ENCODE results near the gene PLEKHG4B.
"Not testable (repeated sequence)": the region's sequence is repeated elsewhere in the genome, so short reads cannot be mapped to it uniquely, and the experiment has no call there.

The PLEKHG4B gene

DNA sequence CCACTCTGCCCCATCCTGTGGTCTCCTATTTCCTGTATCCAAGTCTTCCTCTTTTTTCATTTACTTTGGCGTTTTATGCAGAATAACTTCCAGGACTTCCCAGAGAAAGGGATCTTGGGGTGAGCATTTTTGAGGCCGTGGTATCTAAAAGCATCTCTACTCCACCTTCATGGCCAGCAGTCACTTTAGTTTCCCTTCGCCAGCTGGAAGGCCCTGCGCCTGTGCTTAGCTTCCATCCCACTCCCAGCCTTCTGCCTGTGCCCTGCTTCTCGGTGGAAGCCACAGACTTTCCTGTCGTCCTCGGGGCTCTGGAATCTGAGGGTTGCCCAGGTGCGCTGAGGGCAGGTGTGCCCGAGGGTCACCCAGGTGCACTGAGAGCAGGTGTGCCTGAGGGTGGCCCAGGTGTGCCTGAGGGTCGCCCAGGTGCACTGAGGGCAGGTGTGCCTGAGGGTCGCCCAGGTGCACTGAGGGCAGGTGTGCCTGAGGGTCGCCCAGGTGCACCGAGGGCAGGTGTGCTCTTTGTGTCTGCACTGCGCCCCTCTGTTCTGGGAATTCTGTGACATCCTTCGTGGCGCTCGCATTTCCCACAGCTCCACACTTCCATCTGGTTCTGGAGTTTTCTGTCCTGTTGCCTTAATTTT is 67.0 kb downstream of the PLEKHG4B start:
- no peak for DNase-seq

- DNase-seq: no peak
These were observed 67.6 kb downstream of the PLEKHG4B start for GRCh38 chr5:159448-160172.

- DNase-seq: no peak
These were observed 68.2 kb downstream of the PLEKHG4B start for GRCh38 chr5:160173-160510.

GRCh38 chr5:160921-161802 is 69.2 kb downstream of the PLEKHG4B start:
- DNase-seq: no peak

- no peak for DNase-seq
These were observed 69.8 kb downstream of the PLEKHG4B start for GRCh38 chr5:161803-162110.

- no peak for DNase-seq
These were observed 70.2 kb downstream of the PLEKHG4B start for GRCh38 chr5:162190-162564.

DNA sequence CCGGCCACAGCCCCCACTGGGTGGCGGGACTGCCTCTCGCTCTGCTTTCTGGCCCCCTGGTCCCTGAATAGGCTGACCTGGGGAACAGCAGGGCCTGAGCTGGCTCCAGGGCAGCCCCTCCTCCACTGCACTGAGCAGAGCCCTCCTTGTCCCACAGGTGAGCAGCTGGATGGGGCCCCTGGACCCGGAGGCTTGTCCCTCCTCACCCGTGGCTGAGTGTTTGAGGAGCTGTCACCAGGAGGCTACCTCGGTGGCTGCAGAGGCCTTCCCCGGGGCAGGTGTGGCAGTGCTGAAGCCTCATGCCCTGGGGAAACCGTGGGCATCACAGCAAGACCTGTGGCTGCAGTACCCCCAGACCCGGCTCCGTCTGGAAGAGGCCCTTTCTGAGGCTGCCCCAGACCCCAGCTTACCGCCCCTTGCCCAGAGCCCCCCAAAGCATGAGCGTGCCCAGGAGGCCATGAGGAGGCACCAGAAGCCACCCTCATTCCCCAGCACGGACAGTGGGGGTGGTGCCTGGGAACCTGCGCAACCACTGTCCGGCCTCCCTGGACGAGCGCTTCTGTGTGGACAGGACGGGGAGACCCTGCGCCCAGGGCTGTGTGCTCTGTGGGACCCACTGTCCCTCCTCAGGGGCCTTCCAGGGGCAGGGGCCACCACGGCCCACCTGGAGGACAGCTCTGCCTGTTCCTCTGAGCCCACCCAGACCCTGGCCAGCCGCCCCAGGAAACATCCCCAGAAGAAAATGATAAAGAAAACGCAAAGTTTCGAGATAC is 70.8 kb downstream of the PLEKHG4B start:
- DNase-seq: no peak

DNA sequence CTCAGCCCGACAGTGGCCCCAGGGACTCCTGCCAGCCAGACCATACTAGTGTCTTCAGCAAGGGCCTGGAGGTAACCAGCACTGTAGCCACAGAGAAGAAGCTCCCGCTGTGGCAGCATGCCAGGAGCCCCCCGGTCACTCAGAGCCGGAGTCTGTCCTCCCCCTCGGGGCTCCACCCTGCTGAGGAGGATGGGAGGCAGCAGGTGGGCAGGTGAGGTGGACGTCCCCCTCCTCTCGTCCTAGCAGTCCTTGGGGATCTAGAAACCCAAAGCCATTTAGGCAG is 71.3 kb downstream of the PLEKHG4B start:
- no peak for DNase-seq

DNA sequence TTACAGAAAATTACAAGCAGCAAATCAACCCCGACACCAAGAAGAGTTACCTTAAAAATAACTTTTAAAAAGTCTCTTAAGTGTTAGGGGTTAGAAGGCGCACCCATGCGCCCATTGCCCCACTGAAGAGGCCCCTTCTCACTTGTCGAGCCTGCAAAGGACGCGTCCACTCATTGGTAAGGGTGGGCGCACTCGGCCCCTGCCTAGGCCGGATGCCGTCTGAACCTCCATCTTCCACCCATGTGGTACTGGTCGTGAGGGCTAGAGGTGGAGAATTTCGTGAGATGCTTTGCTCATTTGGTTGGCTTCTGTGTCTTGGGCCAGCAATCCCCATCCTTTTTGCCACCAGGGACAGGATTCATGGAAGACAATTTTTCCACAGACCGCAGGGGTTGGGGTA is 71.9 kb downstream of the PLEKHG4B start:
- no peak for DNase-seq

- no peak for DNase-seq
These were observed 72.3 kb downstream of the PLEKHG4B start for GRCh38 chr5:164244-164643.

DNA sequence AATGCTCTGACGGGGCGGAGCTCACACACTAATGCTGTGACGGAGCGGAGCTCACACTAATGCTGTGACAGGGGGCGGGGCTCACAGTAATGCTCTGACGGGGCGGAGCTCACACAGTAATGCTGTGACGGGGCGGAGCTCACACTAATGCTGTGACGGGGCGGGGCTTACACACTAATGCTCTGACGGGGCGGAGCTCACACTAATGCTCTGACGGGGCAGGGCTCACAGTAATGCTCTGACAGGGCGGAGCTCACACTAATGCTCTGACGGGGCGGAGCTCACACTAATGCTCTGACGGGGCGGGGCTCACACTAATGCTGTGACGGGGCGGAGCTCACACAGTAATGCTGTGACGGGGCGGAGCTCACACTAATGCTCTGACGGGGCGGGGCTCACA is 72.8 kb downstream of the PLEKHG4B start:
- DNase-seq: not testable (repeated sequence)

- DNase-seq: no peak
These were observed 74.7 kb downstream of the PLEKHG4B start for GRCh38 chr5:166441-167372.

GRCh38 chr5:167511-167910 is 75.5 kb downstream of the PLEKHG4B start:
- DNase-seq: no peak

DNA sequence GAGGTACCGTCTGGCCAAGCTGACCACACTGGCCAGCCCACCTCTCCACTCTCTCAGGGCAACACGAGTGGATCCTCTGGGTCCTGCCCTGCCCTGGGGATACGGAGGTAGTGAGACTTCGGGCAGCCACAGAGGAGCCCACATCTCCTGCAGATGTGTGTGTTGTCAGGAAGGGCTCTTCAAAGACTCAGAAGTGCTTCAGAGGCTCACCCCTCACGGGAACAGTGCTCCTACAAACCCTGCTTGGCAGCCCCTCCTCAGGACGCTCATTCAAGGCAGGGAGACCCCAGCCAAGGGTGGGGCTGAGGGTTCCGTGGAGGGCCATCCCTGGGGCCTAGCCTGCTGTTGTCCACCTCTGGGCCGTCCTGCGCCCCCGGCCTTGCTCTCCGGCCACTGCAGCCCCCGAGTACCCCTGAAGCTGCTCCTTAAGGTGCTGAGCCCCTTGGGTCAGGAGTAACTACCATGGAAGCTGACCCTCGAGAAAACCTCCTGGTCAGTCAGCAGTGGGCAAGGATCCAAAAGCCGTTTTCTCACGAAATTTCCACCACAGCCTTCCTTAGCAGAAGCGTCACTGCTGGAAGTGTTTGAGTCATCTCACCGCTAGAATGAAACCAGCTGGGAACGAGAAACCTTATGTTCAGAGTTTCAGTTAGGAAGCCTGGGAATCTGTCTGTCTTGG is 76.2 kb downstream of the PLEKHG4B start:
- DNase-seq: no peak

DNA sequence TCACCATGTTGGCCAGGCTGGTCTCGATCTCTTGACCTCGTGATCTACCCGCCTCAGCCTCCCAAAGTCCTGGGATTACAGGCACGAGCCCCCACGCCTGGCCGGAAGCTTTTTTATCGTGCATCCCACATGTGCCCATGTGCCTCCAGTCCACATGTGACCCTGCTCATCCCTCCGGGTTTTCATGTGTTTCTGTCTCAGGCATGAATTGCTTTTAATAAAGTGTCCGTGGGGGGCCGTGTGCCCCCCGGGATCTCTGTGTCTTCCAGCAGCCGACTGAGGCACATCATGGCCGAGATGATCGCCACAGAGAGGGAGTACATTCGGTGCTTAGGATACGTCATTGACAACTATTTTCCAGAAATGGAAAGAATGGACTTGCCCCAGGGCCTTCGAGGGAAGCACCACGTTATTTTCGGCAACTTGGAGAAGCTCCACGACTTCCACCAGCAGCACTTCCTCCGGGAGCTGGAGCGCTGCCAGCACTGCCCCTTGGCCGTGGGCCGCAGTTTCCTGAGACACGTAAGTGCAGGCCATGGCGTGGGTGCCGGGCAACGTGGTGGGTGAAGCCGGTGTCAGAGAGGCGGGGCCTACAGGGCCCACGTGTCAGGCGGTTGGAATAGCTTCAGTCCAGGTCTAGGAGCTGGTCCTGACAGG is 77.2 kb downstream of the PLEKHG4B start:
- DNase-seq: no peak

DNA sequence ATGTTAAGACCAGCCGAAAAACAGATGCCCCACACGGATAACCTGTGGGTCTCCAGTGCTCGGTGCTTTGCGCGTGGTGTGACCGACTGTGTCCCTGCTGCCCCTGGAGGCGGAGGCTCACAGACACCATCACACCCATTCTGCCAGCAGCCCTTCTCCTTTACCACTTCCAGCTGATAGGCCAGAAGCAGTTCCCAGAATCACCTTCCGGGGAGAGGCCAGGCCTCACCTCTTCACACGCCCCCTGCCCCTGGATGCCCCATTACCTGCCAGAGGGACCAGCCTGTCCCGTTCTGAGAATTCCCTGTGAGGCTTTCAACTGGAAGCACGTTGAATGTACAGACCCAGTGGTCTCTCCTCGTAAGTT is 77.7 kb downstream of the PLEKHG4B start:
- DNase-seq: no peak

GRCh38 chr5:170971-171800 is 79.2 kb downstream of the PLEKHG4B start:
- no peak for DNase-seq

DNA sequence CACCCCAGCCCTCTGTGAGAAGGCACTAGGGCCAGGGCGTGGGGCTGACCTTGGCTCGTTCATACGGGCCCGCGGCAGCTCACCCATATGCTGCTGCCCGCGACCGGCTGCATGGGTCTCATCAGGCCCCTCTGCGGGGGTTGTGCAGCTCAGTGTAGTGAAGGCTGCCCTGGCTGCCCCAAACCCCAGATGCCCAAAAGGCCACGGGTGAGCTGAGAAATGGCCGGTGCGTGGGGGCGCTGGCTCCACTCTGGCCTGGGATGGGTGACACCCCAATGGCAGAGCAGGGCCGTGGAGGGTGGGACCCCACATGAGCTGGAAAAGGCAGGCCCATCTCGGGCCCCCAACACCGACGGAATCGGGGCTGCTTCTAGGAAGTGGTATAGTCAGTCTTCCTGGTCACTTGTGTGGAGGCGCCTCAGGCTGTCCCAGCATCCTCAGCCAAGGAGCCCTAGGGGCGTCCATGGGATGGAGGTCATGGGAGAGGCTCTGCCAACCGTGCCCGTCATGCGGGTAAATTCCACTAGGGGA is 79.9 kb downstream of the PLEKHG4B start:
- DNase-seq: no peak

DNA sequence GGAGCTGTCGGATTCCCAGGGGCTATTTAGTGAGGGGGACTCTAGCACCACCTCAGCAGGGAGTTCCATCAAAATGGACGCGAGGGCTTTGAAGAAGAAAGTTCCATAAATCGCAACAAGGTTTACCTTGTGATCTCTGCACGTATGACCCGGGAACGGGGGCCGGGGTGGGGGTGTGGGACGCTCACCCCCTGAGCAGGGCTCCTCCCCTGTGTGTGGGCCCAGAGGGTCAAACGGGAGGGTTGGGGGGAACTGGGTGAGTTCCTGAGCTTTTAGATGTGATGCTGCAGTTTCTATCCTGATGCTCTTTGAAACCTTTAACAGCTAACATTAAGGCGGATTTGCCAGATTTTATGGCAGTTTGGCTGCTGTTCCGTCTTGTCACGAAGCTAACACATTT is 80.5 kb downstream of the PLEKHG4B start:
- no peak for DNase-seq

DNA sequence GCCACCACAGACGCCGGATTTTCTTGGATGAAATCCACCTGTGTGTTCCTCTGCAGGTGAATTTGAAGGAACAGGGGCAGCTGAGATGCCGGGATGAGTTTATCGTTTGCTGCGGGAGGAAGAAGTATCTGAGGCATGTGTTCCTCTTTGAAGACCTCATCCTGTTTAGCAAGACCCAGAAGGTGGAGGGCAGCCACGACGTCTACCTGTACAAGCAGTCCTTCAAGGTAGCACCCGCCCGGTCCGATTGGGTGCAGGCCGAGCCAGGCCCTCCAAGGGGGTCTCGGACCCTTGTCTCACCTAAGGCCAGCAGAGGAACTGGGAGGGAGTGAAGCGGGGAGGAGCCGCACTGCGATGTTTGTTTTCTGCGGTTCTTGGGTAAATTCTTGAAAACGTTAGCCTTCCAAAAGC is 80.9 kb downstream of the PLEKHG4B start:
- DNase-seq: no peak
